Measurements from ENCODE around the gene ZBTB39.
"Not testable (repeated sequence)": the region's sequence is repeated elsewhere in the genome, so short reads cannot be mapped to it uniquely, and the experiment has no call there.

The ZBTB39 gene

DNA sequence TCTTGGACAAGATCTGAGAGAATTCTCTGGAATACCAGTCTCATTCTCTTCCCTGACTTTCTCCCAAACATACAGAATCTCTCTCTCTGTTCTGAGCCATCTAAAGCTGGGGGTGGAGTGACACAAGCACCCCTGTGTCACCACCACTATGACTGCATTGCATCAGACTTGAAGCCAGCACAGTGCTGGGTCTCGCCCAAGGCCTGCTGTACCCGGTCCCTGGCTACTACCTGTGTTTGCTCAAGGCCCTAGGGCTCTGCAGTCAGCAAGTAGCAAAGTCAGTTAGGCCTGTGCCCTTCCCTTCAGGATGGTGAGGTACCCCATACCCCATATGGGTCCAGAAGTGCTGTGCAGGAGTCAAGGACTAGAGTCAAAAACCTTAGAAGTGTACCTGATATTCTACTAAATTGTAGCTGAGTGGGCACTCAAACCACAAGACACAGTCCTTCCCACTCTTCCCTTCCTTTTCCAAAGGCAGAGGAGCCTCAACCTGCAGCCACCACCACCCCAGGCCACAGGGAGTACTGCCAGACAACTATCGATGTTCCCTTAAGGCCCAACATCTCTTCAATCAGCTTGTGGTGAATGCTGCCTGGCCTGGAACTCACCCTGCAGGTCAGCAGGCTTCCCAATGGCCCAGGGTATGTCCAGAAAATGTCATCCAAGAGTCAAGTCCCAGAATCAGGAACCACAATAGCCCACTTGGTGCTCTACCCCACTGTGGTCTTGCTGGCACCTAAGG lies 27.8 kb downstream of the ZBTB39 start:
- Histone ChIP-seq H2BK12ac (ENCODE audit: low read length) (no peak overlapping the region), H2AK5ac (ENCODE audit: low read length) (no peak overlapping the region), H3K14ac (ENCODE audit: low read length) (no peak overlapping the region), H3K79me2 (ENCODE audit: control insufficient read depth, insufficient read depth, low read length, poor library complexity) (no peaks in the 10 kb centered on the region), H3K4me3 (ENCODE audit: low read depth, low read length) (no peak overlapping the region), H3K27ac (ENCODE audit: low read depth, low read length) (no peak overlapping the region), H3K79me1 (ENCODE audit: low read length) (no peaks in the 10 kb centered on the region), H3K4me1 (ENCODE audit: control insufficient read depth in 1 of 2, insufficient read depth in 2 of 2, low read length in 2 of 2) (no peaks in the 10 kb centered on the region), H3K4ac (ENCODE audit: low read depth, low read length) (no peak overlapping the region), H3K9me3 (ENCODE audit: insufficient read depth, low read depth, low read length) (peaks cover 6% of the 10 kb centered on the region), H3K36me3 (ENCODE audit: control insufficient read depth in 1 of 2, insufficient read depth in 2 of 2, low read length in 2 of 2) (no peaks in the 10 kb centered on the region), H2BK5ac (ENCODE audit: low read depth, low read length, poor library complexity) (no peak overlapping the region), H4K8ac (ENCODE audit: low read depth, low read length) (no peak overlapping the region), H3K4me2 (ENCODE audit: low read length) (no peak overlapping the region), H3K23ac (ENCODE audit: low read length) (no peak overlapping the region), H3K27me3 (ENCODE audit: insufficient read depth, low read length) (no peaks in the 10 kb centered on the region), H2AFZ (ENCODE audit: insufficient read depth, low read length, poor library complexity) (no peak overlapping the region), H4K91ac (ENCODE audit: low read depth, low read length) (no peak overlapping the region), H2BK120ac (ENCODE audit: insufficient read depth, low read length, poor library complexity) (no peak overlapping the region), H3K9ac (ENCODE audit: low read length) (no peak overlapping the region), H4K12ac (ENCODE audit: low read depth, low read length) (no peak overlapping the region), H3K18ac (ENCODE audit: low read length) (no peak overlapping the region)
- DNase-seq, result no peak
- WGBS (ENCODE audit: extremely low coverage, insufficient coverage, insufficient read length), result no CpG with 5 or more reads among the region's 3 CpGs

DNA sequence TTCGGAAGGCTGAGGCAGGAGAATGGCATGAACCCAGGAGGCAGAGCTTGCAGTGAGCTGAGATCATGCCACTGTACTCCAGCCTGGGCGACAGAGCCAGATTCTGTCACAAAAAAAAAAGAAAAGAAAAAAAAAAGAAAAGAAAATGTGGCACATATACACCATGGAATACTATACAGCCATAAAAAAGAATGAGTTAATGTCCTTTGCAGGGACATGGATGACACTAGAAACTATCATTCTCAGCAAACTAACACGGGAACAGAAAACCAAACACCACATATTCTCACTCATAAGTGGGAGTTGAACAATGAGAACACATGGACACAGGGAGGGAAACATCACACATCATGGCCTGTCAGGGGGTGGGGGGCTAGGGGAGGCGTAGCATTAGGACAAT lies 29.0 kb downstream of the ZBTB39 start:
- not testable (repeated sequence) for H2BK120ac ChIP-seq (ENCODE audit: insufficient read depth, low read length, poor library complexity); H3K36me3 ChIP-seq (ENCODE audit: control insufficient read depth in 1 of 2, insufficient read depth in 2 of 2, low read length in 2 of 2); H3K79me1 ChIP-seq (ENCODE audit: low read length); H4K12ac ChIP-seq (ENCODE audit: low read depth, low read length); H2AFZ ChIP-seq (ENCODE audit: insufficient read depth, low read length, poor library complexity); H3K23ac ChIP-seq (ENCODE audit: low read length); H3K4me3 ChIP-seq (ENCODE audit: low read depth, low read length); H3K14ac ChIP-seq (ENCODE audit: low read length); H3K4me1 ChIP-seq (ENCODE audit: control insufficient read depth in 1 of 2, insufficient read depth in 2 of 2, low read length in 2 of 2); H3K79me2 ChIP-seq (ENCODE audit: control insufficient read depth, insufficient read depth, low read length, poor library complexity); H3K4ac ChIP-seq (ENCODE audit: low read depth, low read length); H2BK12ac ChIP-seq (ENCODE audit: low read length); H2AK5ac ChIP-seq (ENCODE audit: low read length); H3K27me3 ChIP-seq (ENCODE audit: insufficient read depth, low read length); H3K27ac ChIP-seq (ENCODE audit: low read depth, low read length); H3K9me3 ChIP-seq (ENCODE audit: insufficient read depth, low read depth, low read length); H4K8ac ChIP-seq (ENCODE audit: low read depth, low read length); DNase-seq; H3K9ac ChIP-seq (ENCODE audit: low read length); H3K18ac ChIP-seq (ENCODE audit: low read length); H3K4me2 ChIP-seq (ENCODE audit: low read length); H4K91ac ChIP-seq (ENCODE audit: low read depth, low read length); H2BK5ac ChIP-seq (ENCODE audit: low read depth, low read length, poor library complexity)
- WGBS (ENCODE audit: extremely low coverage, insufficient coverage, insufficient read length), result no CpG with 5 or more reads among the region's 4 CpGs

DNA sequence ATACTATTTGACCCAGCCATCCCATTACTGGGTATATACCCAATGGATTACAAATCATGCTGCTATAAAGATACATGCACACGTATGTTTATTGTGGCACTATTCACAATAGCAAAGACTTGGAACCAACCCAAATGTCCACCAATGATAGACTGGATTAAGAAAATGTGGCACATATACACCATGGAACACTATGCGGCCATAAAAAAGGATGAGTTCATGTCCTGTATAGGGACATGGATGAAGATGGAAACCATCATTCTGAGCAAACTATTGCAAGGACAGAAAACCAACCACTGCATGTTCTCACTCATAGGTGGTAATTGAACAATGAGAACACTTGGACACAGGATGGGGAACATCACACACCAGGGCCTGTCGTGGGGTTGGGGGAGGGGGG lies 32.1 kb downstream of the ZBTB39 start:
- H3K27me3 ChIP-seq (ENCODE audit: insufficient read depth, low read length); H4K12ac ChIP-seq (ENCODE audit: low read depth, low read length); H3K14ac ChIP-seq (ENCODE audit: low read length); DNase-seq; H4K8ac ChIP-seq (ENCODE audit: low read depth, low read length); H3K9ac ChIP-seq (ENCODE audit: low read length); H3K36me3 ChIP-seq (ENCODE audit: control insufficient read depth in 1 of 2, insufficient read depth in 2 of 2, low read length in 2 of 2); H2BK5ac ChIP-seq (ENCODE audit: low read depth, low read length, poor library complexity); H3K23ac ChIP-seq (ENCODE audit: low read length); H3K27ac ChIP-seq (ENCODE audit: low read depth, low read length); H2BK12ac ChIP-seq (ENCODE audit: low read length); H2BK120ac ChIP-seq (ENCODE audit: insufficient read depth, low read length, poor library complexity); H3K9me3 ChIP-seq (ENCODE audit: insufficient read depth, low read depth, low read length); H2AFZ ChIP-seq (ENCODE audit: insufficient read depth, low read length, poor library complexity); H2AK5ac ChIP-seq (ENCODE audit: low read length); H3K79me2 ChIP-seq (ENCODE audit: control insufficient read depth, insufficient read depth, low read length, poor library complexity); H4K91ac ChIP-seq (ENCODE audit: low read depth, low read length); H3K4me2 ChIP-seq (ENCODE audit: low read length); H3K4me1 ChIP-seq (ENCODE audit: control insufficient read depth in 1 of 2, insufficient read depth in 2 of 2, low read length in 2 of 2); H3K4me3 ChIP-seq (ENCODE audit: low read depth, low read length); H3K18ac ChIP-seq (ENCODE audit: low read length); H3K4ac ChIP-seq (ENCODE audit: low read depth, low read length); H3K79me1 ChIP-seq (ENCODE audit: low read length): not testable (repeated sequence)
- no CpG with 5 or more reads among the region's 3 CpGs for WGBS (ENCODE audit: extremely low coverage, insufficient coverage, insufficient read length)

DNA sequence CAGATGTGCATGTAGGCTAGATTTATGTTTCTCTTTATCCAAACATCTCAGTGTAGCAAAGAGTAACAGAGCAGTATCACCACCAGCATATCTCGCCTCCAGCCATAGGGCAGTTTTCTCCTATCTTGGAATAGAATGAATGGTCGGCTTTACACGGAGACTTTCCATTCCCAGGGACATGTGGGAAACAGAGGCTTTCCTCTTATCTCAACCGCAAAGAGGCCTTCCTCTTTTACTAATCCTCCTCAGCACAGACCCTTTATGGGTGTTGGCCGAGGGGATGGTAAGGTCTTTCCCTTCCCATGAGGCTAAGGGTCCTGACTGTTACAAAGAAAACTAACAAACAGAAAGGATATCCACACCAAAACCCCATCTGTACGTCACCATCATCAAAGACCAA lies 37.4 kb downstream of the ZBTB39 start:
- H2AFZ ChIP-seq (ENCODE audit: insufficient read depth, low read length, poor library complexity); H3K4ac ChIP-seq (ENCODE audit: low read depth, low read length); H3K36me3 ChIP-seq (ENCODE audit: control insufficient read depth in 1 of 2, insufficient read depth in 2 of 2, low read length in 2 of 2); DNase-seq; H2BK12ac ChIP-seq (ENCODE audit: low read length); H3K9me3 ChIP-seq (ENCODE audit: insufficient read depth, low read depth, low read length); H3K4me3 ChIP-seq (ENCODE audit: low read depth, low read length); H3K4me2 ChIP-seq (ENCODE audit: low read length); H3K14ac ChIP-seq (ENCODE audit: low read length); H2BK5ac ChIP-seq (ENCODE audit: low read depth, low read length, poor library complexity); H3K27me3 ChIP-seq (ENCODE audit: insufficient read depth, low read length); H3K23ac ChIP-seq (ENCODE audit: low read length); H2AK5ac ChIP-seq (ENCODE audit: low read length); H4K91ac ChIP-seq (ENCODE audit: low read depth, low read length); H4K8ac ChIP-seq (ENCODE audit: low read depth, low read length); H4K12ac ChIP-seq (ENCODE audit: low read depth, low read length); H3K79me1 ChIP-seq (ENCODE audit: low read length); H2BK120ac ChIP-seq (ENCODE audit: insufficient read depth, low read length, poor library complexity); H3K27ac ChIP-seq (ENCODE audit: low read depth, low read length); H3K18ac ChIP-seq (ENCODE audit: low read length); H3K4me1 ChIP-seq (ENCODE audit: control insufficient read depth in 1 of 2, insufficient read depth in 2 of 2, low read length in 2 of 2); H3K79me2 ChIP-seq (ENCODE audit: control insufficient read depth, insufficient read depth, low read length, poor library complexity); H3K9ac ChIP-seq (ENCODE audit: low read length): not testable (repeated sequence)
- WGBS (ENCODE audit: extremely low coverage, insufficient coverage, insufficient read length), result no CpG with 5 or more reads among the region's 6 CpGs
